ENCODE data around the gene TTLL6. TPM values are rescaled to one million over a fixed set of nuclear protein-coding genes. Genes with fewer than 3 reads are reported as not detected.

TTLL6 gene
- total RNA-seq, 1 donor from 2014 or later: 0.07 TPM

- intact Hi-C loops (cut with micrococcal nuclease): no loop called here
Observed at GRCh38 chr17:48767263-48767774, 49.7 kb downstream of the TTLL6 start.

GRCh38 chr17:48761114-48761513, 55.9 kb downstream of the TTLL6 start:
- intact Hi-C loops (cut with micrococcal nuclease): no loop called here

- intact Hi-C loops (cut with micrococcal nuclease): no loop called here
Observed at GRCh38 chr17:48760411-48760810, 56.6 kb downstream of the TTLL6 start.

- intact Hi-C loops (cut with micrococcal nuclease): no loop called here
Observed at GRCh38 chr17:48759288-48759687, 57.7 kb downstream of the TTLL6 start.

- intact Hi-C loops (cut with micrococcal nuclease): no loop called here
Observed at GRCh38 chr17:48757524-48757961, 59.5 kb downstream of the TTLL6 start.

- intact Hi-C loops (cut with micrococcal nuclease): no loop called here
Observed at GRCh38 chr17:48756830-48757251, 60.2 kb downstream of the TTLL6 start.

- intact Hi-C loops (cut with micrococcal nuclease): no loop called here
Observed at GRCh38 chr17:48755356-48755755, 61.7 kb downstream of the TTLL6 start.

- intact Hi-C loops (cut with micrococcal nuclease): loop anchor here (5.0 kb wide), 1 partner anchor 243 kb away; the partner anchor contains the start of gene IGF2BP1
Observed at GRCh38 chr17:48754500-48755261, 62.3 kb downstream of the TTLL6 start.

GRCh38 chr17:48753794-48754499, 63.1 kb downstream of the TTLL6 start:
- intact Hi-C loops (cut with micrococcal nuclease): loop anchor here (5.0 kb wide), 1 partner anchor 243 kb away; the partner anchor contains the start of gene IGF2BP1

- intact Hi-C loops (cut with micrococcal nuclease): loop anchor here (5.0 kb wide), 1 partner anchor 245 kb away; the partner anchor contains the start of gene IGF2BP1
Observed at GRCh38 chr17:48752399-48753288, 64.4 kb downstream of the TTLL6 start.

GRCh38 chr17:48751733-48752398, 65.2 kb downstream of the TTLL6 start:
- intact Hi-C loops (cut with micrococcal nuclease): loop anchor here (5.0 kb wide), 1 partner anchor 245 kb away; the partner anchor contains the start of gene IGF2BP1

GRCh38 chr17:48751172-48751571, 65.9 kb downstream of the TTLL6 start:
- intact Hi-C loops (cut with micrococcal nuclease): loop anchor here (5.0 kb wide), 1 partner anchor 246 kb away; the partner anchor contains the start of gene IGF2BP1

- intact Hi-C loops (cut with micrococcal nuclease): loop anchor here (2.0 to 5.0 kb wide), 3 partner anchors 31 to 247 kb away; partner anchors contain the start of gene IGF2BP1
Observed at GRCh38 chr17:48749621-48750553, 67.1 kb downstream of the TTLL6 start.

GRCh38 chr17:48748718-48749566, 68.1 kb downstream of the TTLL6 start:
- intact Hi-C loops (cut with micrococcal nuclease): loop anchor here (2.0 kb wide), 2 partner anchors 30 to 136 kb away; no protein-coding TSS in a partner anchor

- intact Hi-C loops (cut with micrococcal nuclease): loop anchor here (2.0 kb wide), 2 partner anchors 29 to 135 kb away; no protein-coding TSS in a partner anchor
Observed at GRCh38 chr17:48747445-48748363, 69.3 kb downstream of the TTLL6 start.

GRCh38 chr17:48746916-48747444, 70.0 kb downstream of the TTLL6 start:
- intact Hi-C loops (cut with micrococcal nuclease): no loop called here

All from T-helper 2 cell treated with Interferon-gamma antibody and Interleukin-4, amounts not matched to agents 100 ng/mL and 5 ng/mL, for 36 hours (primary cell).